GM12875 (cell line): ENCODE measurements around the gene APLF.
"Not testable (repeated sequence)": the region's sequence is repeated elsewhere in the genome, so short reads cannot be mapped to it uniquely, and the experiment has no call there.

Experiments
- H3K4me3 ChIP-seq: one replicate; pipeline ENCODE4 v1.5.1; 2011; ENCODE audit warnings: low read depth, low read length, control low read depth
- CTCF ChIP-seq: IDR thresholded peaks from 2 replicates; pipeline ENCODE4 v1.5.1; 2011; ENCODE audit warnings: low read depth, mild to moderate bottlenecking, control low read depth, inconsistent platforms, low read length, moderate library complexity, borderline replicate concordance; ENCODE audit not compliant: insufficient read depth

APLF gene

DNA sequence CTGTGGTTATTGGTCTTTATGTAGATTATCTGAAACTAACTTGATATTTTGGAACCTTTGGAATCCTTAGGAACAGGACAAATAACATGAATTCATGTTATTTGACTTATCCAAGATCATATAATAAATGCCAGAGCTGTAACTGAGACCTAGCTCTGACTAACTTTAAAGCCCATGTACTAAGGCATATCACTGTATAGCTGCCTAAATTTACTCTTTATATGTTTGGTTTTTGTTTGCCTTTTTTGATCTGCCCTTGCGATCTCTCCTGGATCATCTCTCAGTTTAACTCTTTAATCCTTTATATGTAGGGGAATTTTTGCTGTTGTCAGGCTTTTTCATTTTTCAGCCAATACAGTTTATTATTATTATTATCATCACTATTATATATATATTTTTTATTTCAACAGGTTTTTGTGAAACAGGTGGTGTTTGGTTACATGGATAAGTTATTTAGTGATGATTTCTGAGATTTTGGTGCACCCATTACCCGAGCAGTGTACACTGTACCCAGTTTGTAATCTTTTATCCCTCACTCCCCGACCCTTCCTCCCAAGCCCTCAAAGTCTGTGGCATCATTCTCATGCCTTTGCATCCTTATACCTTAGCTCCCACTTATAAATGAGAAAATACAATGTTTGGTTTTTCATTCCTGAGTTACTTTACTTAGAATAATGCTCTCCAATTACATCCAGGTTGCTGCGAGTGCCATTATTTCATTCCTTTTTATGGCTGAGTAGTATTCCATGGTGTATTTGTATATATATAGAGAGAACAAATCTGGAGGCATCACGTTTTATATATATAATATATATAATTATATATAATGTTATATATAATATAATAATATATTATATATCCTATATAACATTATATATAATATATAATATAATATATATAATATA lies 48.9 kb downstream of the APLF start:
- TF ChIP-seq CTCF = no peak
- no peak overlapping the region for H3K4me3 ChIP-seq

- H3K4me3 ChIP-seq = no peak overlapping the region
- TF ChIP-seq CTCF = no peak
Observed at GRCh38 chr2:68519236-68519635, 51.9 kb downstream of the APLF start.

- TF ChIP-seq CTCF = no peak
- no peak overlapping the region for H3K4me3 ChIP-seq
Observed at GRCh38 chr2:68521037-68521436, 53.7 kb downstream of the APLF start.

DNA sequence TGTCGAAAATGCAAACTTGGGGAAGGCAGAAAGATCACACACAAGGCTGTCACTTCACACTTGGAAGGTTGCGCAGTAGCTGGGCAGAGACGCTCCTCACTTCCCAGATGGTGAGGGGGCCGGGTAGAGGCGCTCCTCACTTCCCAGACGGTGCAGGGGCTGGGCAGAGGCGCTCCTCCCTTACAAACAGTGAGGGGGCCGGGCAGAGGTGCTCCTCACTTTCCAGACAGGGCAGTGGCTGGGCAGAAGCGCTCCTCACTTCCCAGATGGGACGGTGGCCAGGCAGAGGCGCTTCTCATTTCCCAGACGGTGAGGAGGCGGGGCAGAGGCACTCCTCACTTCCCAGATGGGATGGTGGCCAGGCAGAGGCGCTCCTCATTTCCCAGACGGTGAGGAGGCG lies 59.6 kb downstream of the APLF start:
- not testable (repeated sequence) for H3K4me3 ChIP-seq

GRCh38 chr2:68527343-68528081 lies 60.1 kb downstream of the APLF start:
- not testable (repeated sequence) for H3K4me3 ChIP-seq

GRCh38 chr2:68529156-68529555 lies 61.8 kb downstream of the APLF start:
- H3K4me3 ChIP-seq = not testable (repeated sequence)

GRCh38 chr2:68529651-68530050 lies 62.3 kb downstream of the APLF start:
- H3K4me3 ChIP-seq = not testable (repeated sequence)

GRCh38 chr2:68536000-68536399 lies 68.6 kb downstream of the APLF start:
- TF ChIP-seq CTCF = no peak
- H3K4me3 ChIP-seq = no peak overlapping the region

- no peak for TF ChIP-seq CTCF
- H3K4me3 ChIP-seq = no peak overlapping the region
Observed at GRCh38 chr2:68537011-68537410, 69.6 kb downstream of the APLF start.
